ENCODE data around the gene KRTAP9-7.
"Not testable (repeated sequence)": the region's sequence is repeated elsewhere in the genome, so short reads cannot be mapped to it uniquely, and the experiment has no call there.

The KRTAP9-7 gene

GRCh38 chr17:41275648-41276190 is at the start of gene KRTAP9-7:
TSS of gene KRTAP9-7 (plus strand) at chr17:41275698. CDS start at chr17:41275698, 0 bp downstream.
- DNase-seq = not testable (repeated sequence)

GRCh38 chr17:41226051-41226450 is 49.4 kb upstream of the KRTAP9-7 start:
- DNase-seq = no peak

- DNase-seq = not testable (repeated sequence)
Measured at GRCh38 chr17:41226598-41227095, 48.9 kb upstream of the KRTAP9-7 start, which contains the start of gene KRTAP9-2. TSS of gene KRTAP9-2 (plus strand) at chr17:41226648. CDS start at chr17:41226655, 7 bp downstream.

GRCh38 chr17:41230094-41230493 is 45.4 kb upstream of the KRTAP9-7 start:
- DNase-seq = no peak

GRCh38 chr17:41231731-41232130 is 43.8 kb upstream of the KRTAP9-7 start:
- no peak for DNase-seq

- DNase-seq = not testable (repeated sequence)
Measured at GRCh38 chr17:41232399-41233105, 42.9 kb upstream of the KRTAP9-7 start, which contains the start of gene KRTAP9-3. TSS of gene KRTAP9-3 (plus strand) at chr17:41232449. CDS start at chr17:41232502, 53 bp downstream.

GRCh38 chr17:41237116-41237515 is 38.4 kb upstream of the KRTAP9-7 start:
- not testable (repeated sequence) for DNase-seq

- not testable (repeated sequence) for DNase-seq
Measured at GRCh38 chr17:41237949-41238437, 37.5 kb upstream of the KRTAP9-7 start, which contains the start of gene KRTAP9-8. TSS of gene KRTAP9-8 (plus strand) at chr17:41237999. CDS start at chr17:41238052, 53 bp downstream.

- not testable (repeated sequence) for DNase-seq
Measured at GRCh38 chr17:41246995-41247787, 28.3 kb upstream of the KRTAP9-7 start.

- not testable (repeated sequence) for DNase-seq
Measured at GRCh38 chr17:41249637-41250240, 25.8 kb upstream of the KRTAP9-7 start, which contains the start of gene KRTAP9-4. TSS of gene KRTAP9-4 (plus strand) at chr17:41249687. CDS start at chr17:41249721, 34 bp downstream.

- DNase-seq = no peak
Measured at GRCh38 chr17:41251261-41251660, 24.2 kb upstream of the KRTAP9-7 start.

GRCh38 chr17:41254861-41255260 is 20.6 kb upstream of the KRTAP9-7 start:
- DNase-seq = no peak

- not testable (repeated sequence) for DNase-seq
Measured at GRCh38 chr17:41255381-41256290, 19.9 kb upstream of the KRTAP9-7 start, which contains the start of gene KRTAP9-9. TSS of gene KRTAP9-9 (plus strand) at chr17:41255384.

GRCh38 chr17:41256291-41256685 is 19.2 kb upstream of the KRTAP9-7 start:
- no peak for DNase-seq

- no peak for DNase-seq
Measured at GRCh38 chr17:41258406-41258805, 17.1 kb upstream of the KRTAP9-7 start.

- no peak for DNase-seq
Measured at GRCh38 chr17:41263212-41263611, 12.3 kb upstream of the KRTAP9-7 start.

GRCh38 chr17:41264599-41264998 is 10.9 kb upstream of the KRTAP9-7 start:
- no peak for DNase-seq

GRCh38 chr17:41265078-41265477 is 10.4 kb upstream of the KRTAP9-7 start, which contains the start of gene KRTAP9-6:
TSS of gene KRTAP9-6 (plus strand) at chr17:41265378. CDS start at chr17:41265378, 0 bp downstream.
- no peak for DNase-seq

- no peak for DNase-seq
Measured at GRCh38 chr17:41267711-41268110, 7.8 kb upstream of the KRTAP9-7 start.

- not testable (repeated sequence) for DNase-seq
Measured at GRCh38 chr17:41271323-41271722, 4.2 kb upstream of the KRTAP9-7 start.

GRCh38 chr17:41271858-41272257 is 3.6 kb upstream of the KRTAP9-7 start:
- DNase-seq = no peak
